Stimulated activated CD4-positive, alpha-beta T cell treated with anti-CD3 and anti-CD28 coated beads, Interleukin-4, amount 100 ng/mL, for 1 hour (primary cell): Measurements from ENCODE around the gene UBXN4.
"Not testable (repeated sequence)": the region's sequence is repeated elsewhere in the genome, so short reads cannot be mapped to it uniquely, and the experiment has no call there.

ENCODE experiments used
- DNase-seq: peaks from one replicate; pipeline ENCODE4 v3.0.0-alpha.2; 2020

Gene UBXN4

GRCh38 chr2:135741395-135742324, at the start of gene UBXN4:
Gene UBXN4 (plus strand): TSS chr2:135741855. CDS start chr2:135741930, 75 bp downstream.
- DNase-seq = peak; percentile 94

GRCh38 chr2:135694711-135695110, 46.9 kb upstream of the UBXN4 start:
- DNase-seq = no peak

GRCh38 chr2:135698838-135699237, 42.8 kb upstream of the UBXN4 start:
- DNase-seq = no peak

GRCh38 chr2:135701442-135701841, 40.2 kb upstream of the UBXN4 start:
- no peak for DNase-seq

- no peak for DNase-seq
Measured at GRCh38 chr2:135703300-135703699, 38.4 kb upstream of the UBXN4 start.

GRCh38 chr2:135704075-135704474, 37.6 kb upstream of the UBXN4 start:
- not testable (repeated sequence) for DNase-seq

GRCh38 chr2:135708159-135708558, 33.5 kb upstream of the UBXN4 start:
- DNase-seq = no peak

- DNase-seq = peak; percentile 72
Measured at GRCh38 chr2:135709992-135710391, 31.7 kb upstream of the UBXN4 start.

- not testable (repeated sequence) for DNase-seq
Measured at GRCh38 chr2:135715086-135715485, 26.6 kb upstream of the UBXN4 start.

- no peak for DNase-seq
Measured at GRCh38 chr2:135728064-135728743, 13.5 kb upstream of the UBXN4 start.

- no peak for DNase-seq
Measured at GRCh38 chr2:135732561-135732960, 9.1 kb upstream of the UBXN4 start.

GRCh38 chr2:135733045-135733444, 8.6 kb upstream of the UBXN4 start:
- no peak for DNase-seq

GRCh38 chr2:135736546-135736945, 5.1 kb upstream of the UBXN4 start:
- no peak for DNase-seq

- DNase-seq = no peak
Measured at GRCh38 chr2:135740206-135740605, 1.4 kb upstream of the UBXN4 start.

GRCh38 chr2:135741043-135741394, 636 bp upstream of the UBXN4 start:
- no peak for DNase-seq

- DNase-seq = no peak
Measured at GRCh38 chr2:135742325-135742757, 686 bp downstream of the UBXN4 start.

- no peak for DNase-seq
Measured at GRCh38 chr2:135743860-135744259, 2.2 kb downstream of the UBXN4 start.

- peak; percentile 13 for DNase-seq
Measured at GRCh38 chr2:135744760-135745314, 3.2 kb downstream of the UBXN4 start.

- no peak for DNase-seq
Measured at GRCh38 chr2:135745545-135745944, 3.9 kb downstream of the UBXN4 start.

GRCh38 chr2:135755573-135755972, 13.9 kb downstream of the UBXN4 start:
- DNase-seq = no peak

- DNase-seq = no peak
Measured at GRCh38 chr2:135756692-135757091, 15.0 kb downstream of the UBXN4 start.

- no peak for DNase-seq
Measured at GRCh38 chr2:135762022-135762421, 20.4 kb downstream of the UBXN4 start.

- no peak for DNase-seq
Measured at GRCh38 chr2:135762530-135762929, 20.9 kb downstream of the UBXN4 start.

GRCh38 chr2:135768863-135769262, 27.2 kb downstream of the UBXN4 start:
- DNase-seq = no peak
